ENCODE results near the gene ZNF12.

DNA sequence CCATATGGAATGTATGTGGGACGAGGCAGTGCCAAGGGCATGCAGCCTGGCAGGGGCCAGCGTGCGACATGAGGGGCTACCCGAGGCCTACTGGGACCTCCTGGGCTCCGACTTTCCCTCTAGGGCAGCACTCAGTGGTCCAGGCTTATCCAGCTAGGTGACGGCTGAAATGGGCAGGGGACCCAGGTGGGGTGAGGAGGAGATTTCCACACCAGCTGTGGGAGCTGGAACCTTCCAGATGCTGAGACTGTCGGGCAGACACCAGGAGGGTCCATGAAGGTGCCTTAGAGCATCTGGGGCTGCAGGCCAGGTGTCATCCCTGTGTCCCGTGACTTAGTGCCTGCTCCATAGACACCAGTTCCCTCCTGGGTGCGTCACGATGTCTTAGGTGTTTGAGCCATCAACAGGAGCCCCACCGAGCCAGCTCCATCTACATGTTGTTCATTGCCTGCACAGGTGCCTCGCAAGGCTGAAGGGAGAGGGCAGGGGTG, 56.2 kb downstream of the ZNF12 start:
- TF ChIP-seq, protein P1, sequence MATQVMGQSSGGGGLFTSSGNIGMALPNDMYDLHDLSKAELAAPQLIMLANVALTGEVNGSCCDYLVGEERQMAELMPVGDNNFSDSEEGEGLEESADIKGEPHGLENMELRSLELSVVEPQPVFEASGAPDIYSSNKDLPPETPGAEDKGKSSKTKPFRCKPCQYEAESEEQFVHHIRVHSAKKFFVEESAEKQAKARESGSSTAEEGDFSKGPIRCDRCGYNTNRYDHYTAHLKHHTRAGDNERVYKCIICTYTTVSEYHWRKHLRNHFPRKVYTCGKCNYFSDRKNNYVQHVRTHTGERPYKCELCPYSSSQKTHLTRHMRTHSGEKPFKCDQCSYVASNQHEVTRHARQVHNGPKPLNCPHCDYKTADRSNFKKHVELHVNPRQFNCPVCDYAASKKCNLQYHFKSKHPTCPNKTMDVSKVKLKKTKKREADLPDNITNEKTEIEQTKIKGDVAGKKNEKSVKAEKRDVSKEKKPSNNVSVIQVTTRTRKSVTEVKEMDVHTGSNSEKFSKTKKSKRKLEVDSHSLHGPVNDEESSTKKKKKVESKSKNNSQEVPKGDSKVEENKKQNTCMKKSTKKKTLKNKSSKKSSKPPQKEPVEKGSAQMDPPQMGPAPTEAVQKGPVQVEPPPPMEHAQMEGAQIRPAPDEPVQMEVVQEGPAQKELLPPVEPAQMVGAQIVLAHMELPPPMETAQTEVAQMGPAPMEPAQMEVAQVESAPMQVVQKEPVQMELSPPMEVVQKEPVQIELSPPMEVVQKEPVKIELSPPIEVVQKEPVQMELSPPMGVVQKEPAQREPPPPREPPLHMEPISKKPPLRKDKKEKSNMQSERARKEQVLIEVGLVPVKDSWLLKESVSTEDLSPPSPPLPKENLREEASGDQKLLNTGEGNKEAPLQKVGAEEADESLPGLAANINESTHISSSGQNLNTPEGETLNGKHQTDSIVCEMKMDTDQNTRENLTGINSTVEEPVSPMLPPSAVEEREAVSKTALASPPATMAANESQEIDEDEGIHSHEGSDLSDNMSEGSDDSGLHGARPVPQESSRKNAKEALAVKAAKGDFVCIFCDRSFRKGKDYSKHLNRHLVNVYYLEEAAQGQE (IDR thresholded peaks at IDR 0.05; ENCODE audit: insufficient replicate concordance, low read depth), result no peak
- TF ChIP-seq, protein P2, sequence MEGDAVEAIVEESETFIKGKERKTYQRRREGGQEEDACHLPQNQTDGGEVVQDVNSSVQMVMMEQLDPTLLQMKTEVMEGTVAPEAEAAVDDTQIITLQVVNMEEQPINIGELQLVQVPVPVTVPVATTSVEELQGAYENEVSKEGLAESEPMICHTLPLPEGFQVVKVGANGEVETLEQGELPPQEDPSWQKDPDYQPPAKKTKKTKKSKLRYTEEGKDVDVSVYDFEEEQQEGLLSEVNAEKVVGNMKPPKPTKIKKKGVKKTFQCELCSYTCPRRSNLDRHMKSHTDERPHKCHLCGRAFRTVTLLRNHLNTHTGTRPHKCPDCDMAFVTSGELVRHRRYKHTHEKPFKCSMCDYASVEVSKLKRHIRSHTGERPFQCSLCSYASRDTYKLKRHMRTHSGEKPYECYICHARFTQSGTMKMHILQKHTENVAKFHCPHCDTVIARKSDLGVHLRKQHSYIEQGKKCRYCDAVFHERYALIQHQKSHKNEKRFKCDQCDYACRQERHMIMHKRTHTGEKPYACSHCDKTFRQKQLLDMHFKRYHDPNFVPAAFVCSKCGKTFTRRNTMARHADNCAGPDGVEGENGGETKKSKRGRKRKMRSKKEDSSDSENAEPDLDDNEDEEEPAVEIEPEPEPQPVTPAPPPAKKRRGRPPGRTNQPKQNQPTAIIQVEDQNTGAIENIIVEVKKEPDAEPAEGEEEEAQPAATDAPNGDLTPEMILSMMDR (IDR thresholded peaks at IDR 0.05; ENCODE audit: insufficient read depth, low read length), result no peak

Measured in HL-60 (cell line).